ENCODE data around the gene IFT88.
"Not testable (repeated sequence)": the region's sequence is repeated elsewhere in the genome, so short reads cannot be mapped to it uniquely, and the experiment has no call there.

The IFT88 gene

DNA sequence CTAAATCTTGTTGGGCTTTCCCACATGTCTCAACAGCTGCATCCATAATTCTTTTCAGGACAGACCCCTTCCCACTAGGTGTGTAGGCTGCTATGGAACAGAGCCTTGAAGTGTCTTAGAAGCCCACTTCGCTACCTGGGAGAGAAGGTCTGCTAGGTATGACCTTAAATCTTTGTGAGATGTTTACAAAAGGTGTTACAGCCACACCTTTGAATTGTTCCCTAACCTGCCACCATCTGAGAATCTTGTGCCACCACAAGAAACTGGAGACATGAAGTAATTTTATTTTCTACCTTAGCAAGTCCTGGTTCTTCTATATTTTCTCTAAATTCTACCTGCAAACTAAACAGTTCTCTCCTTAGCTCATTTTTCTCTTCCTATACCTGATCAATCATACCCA lies 69.1 kb downstream of the IFT88 start:
- no peak for DNase-seq (ENCODE audit: low read depth in 2 of 2)

DNA sequence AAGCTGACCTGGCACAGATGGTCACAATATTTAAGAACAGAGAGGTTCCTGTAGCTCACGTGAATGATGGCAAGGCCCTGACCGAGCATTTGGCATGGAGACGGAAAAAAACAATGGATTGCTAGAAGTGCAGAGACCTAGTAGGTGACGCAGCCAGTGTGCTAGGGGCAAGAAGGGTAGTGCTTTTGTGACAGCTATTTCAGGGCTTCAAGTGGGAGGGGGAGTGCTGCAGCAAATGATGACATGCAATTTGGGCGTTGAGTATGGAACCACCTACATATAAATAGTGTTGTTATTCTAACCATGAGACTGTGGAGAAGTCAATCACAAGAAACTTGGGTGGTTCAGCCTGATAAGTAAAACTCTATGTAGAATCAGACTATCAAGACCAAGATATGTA lies 70.9 kb downstream of the IFT88 start:
- DNase-seq (ENCODE audit: low read depth in 2 of 2): no peak

DNA sequence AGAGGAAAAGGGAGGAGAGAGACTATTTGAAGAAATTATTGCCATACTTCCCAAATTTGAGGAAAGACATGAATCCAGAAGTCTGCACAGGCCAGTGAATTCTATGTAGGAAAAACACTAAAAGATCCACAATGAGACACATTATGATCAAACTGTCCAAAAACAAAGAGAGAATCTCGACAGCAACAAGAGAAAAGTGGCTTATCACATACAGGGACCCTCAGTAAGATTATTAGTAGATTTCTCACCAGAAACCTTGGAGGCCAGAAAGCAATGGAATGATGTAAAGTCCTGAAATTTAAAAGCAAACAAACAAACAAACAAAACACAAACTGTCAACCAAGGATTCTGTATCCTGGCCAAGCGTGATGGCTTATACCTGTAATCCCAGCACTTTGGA lies 80.8 kb downstream of the IFT88 start:
- DNase-seq (ENCODE audit: low read depth in 2 of 2): no peak

DNA sequence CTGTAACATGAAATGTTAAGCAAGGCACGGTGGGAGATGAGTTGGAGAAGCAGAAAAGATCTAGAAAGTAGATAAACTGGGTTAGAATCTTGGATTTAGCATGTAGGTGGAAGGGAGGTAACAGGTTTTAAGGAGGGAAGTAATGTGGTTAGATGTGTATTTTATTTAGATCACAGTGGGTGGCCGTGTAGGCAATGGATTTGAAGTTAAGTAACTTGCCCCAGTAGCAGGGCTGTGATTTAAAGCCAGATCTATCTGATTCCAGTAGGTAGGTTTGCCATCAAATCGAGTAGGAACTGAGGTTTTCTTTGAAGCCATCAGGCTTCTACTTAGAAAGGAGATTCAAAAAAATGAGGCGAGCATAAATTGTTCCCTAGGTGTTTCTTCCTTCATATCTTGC lies 86.0 kb downstream of the IFT88 start:
- DNase-seq (ENCODE audit: low read depth in 2 of 2): no peak

DNA sequence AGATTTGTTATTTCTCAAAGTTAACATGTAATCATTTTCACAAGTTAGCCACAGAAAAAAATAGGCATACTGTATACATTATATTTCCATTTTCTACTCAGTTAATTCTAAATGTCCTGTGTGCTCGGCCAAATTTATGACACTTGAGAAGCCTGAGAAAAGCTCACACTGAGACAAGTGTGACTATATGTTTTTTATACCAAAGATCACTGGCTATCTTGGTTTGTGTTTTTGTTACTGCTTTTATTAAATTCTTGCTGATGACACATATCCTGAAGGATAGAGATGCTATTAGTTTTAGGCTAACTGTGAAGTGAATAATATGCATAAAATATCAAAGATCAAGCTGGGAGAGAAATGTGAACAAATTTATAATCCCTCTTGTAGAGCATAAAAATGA lies 87.2 kb downstream of the IFT88 start:
- DNase-seq (ENCODE audit: low read depth in 2 of 2): no peak

DNA sequence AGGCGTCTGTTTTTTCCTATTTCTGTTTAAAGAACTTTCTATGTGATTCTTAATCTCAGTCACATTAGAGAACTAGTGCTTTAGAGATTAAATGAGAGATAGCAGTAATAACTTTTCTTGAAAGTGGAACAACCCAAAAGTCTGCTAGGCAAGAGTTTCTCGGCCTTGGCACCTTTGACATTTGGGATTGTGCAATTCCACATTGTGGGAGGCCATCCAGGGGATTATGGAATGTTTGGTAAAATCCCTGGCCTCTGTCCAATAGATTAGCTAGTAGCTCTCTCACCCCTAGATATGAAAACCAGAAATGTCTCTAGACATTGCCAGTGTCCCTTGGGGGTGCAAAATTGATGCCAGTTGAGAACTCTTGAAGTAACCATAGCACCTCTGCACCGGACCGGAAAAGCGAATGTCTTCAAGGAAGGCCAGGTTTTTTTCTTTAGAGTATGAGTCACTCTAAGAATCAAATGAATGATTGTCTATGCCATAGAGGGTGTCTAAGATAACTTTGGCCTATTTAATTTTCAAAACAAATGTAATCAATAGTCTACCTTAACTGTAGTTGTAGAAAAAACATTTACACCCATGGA lies 91.6 kb downstream of the IFT88 start:
- no peak for DNase-seq (ENCODE audit: low read depth in 2 of 2)

DNA sequence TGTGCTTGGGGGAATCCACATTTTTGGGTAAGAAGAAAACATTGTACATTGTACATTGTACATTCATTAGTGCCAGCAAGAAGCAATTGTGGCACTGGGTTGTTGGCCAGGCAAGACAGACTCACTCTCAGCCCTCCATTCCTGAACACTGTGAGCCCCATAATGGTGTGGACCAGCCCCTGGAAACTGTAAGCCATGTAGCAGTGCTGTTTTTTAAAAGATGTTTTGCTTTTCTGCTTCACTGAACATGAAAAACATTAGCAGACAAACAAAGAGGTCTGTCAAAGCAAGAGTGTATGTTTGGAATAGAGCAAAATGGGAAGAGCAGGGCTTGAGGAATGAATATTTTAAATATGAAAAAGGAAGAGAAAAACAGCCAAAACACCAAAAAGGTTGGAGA lies 97.4 kb downstream of the IFT88 start:
- no peak for DNase-seq (ENCODE audit: low read depth in 2 of 2)

DNA sequence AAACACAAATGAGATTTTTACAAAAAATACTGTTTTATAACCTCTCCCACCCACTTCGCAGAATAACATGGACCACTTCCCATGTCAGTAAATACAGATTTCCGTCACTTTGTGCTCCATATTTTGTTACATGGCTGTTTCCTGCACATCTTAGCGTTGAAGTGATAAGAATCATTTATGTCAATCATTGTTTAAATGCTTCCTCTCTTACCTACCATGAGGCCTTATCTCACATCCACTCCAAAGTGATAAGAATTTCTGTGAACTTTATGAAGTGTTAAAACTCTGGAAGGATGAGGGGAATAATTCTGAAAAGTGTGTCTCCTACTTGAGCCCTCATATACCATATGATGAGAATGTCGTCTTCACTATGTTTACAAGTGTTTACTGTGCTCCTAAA lies 100.0 kb downstream of the IFT88 start:
- no peak for DNase-seq (ENCODE audit: low read depth in 2 of 2)

DNA sequence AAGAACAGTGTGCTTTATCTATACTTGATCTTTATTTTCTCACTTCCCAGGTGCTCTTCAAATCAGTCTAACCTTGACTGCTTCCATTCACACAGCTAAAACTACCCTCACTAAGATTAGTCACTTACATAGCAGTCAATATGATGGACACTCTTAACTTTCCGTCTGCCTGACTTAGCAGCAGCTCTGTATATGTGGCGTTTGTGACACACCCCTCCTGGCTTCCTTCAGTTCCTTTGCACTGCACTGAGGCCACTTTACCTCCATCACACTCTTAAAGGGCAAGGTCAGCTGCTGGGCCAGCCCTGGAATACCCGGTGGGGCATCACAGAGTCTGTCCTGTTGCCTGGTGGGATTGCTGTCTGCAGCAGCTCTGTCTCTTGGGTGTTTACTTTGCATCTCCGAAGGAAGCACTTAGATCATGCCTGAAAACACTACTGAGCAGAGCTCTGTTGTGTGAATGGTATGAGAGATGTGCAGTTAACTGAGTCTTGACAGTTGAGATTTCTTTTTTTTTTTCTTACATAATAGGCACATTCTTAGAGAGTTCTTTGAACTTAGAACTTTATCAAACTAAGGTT lies 101.0 kb downstream of the IFT88 start:
- no peak for DNase-seq (ENCODE audit: low read depth in 2 of 2)

DNA sequence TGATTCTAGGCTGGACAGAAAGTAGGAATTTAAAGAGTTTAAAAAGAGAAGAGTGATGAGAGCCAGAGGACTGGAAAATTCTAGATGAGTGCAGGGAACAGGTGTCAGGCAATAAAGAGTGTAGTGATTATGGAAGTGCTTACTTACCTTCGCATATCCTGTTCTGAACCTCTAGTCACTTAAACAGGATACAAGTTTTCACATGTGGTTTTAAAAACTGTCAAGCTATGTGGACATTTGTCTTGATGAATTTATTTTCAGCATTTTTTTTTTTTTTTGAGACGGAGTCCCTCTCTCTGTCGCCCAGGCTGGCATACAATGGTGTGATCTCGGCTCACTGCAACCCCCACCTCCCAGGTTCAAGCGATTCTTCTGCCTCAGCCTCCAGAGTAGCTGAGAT lies 102.2 kb downstream of the IFT88 start:
- DNase-seq (ENCODE audit: low read depth in 2 of 2): no peak

DNA sequence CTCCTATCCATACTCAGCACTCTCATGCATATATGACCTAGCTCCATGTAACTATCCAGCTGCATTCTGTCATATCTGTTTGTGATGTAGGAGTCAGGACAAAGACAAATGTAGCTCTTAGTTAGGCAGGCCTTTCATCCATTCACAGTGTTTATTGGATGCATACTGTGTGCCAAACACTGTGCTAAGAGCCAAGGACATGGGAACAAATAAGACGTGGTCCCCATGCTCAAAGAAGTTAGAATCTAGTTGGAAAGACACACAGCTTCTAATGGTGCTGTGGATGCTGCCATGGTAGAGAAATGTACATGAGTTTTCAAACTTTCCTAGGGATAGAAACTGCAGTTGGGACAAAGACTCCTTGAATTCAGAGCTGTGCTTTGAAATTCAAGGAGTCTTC lies 104.8 kb downstream of the IFT88 start:
- no peak for DNase-seq (ENCODE audit: low read depth in 2 of 2)

DNA sequence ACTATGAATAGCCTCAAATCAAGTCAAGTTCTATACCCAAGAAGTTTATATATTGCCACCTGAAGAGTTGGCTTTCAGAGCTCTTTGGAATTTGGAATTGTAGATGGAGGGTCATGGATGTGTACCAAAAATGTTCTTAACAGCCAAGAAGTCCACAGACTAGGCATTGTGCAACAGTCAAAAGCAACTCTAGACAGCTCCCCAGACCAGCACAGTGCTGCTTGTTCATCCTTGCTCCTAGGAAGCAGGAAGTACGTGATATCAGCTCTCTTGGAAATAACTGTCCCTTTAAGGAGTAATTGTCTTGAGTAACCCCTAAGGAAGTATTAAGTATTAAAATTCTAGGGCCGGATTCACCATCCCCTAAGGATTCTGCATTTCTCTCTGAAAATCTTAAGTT lies 105.8 kb downstream of the IFT88 start:
- DNase-seq (ENCODE audit: low read depth in 2 of 2): no peak

DNA sequence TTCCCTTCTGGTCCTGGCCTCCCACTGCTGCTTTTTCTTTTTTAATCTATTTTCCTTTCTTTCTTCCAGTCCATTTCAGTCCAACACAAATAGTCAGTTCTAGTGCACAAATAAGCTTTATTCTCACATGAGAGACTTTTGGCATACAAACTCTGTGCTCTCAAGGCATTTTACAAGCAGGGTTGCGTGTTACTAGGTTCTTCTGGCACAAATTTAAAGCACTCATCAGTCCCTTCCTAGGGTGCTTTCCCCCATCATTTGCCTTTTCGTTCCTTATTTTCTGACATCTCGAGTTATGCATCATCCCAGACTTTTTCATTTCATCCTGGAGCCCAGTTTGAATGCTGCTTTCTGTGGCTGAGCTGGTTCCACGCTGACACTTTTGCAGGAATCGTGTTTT lies 106.8 kb downstream of the IFT88 start:
- no peak for DNase-seq (ENCODE audit: low read depth in 2 of 2)

DNA sequence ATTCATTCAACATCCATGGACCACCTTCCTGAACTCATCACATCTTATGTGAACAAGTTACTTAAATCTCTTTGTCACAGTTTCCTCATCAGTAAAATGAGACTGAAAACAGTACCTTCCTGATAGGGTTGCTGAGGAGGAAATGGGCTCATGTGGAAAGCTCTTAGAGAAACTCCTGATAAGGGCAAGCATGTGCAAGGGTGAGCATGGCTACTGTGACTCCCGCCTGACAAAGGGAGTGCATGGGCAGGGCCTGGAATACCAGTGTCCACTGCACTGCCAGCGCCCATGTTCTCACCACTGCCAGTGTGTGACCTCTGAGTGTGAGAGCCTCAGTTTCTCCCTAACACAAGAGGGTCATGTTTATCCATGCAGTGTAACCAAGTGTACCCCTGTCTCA lies 109.3 kb downstream of the IFT88 start:
- DNase-seq (ENCODE audit: low read depth in 2 of 2): no peak

DNA sequence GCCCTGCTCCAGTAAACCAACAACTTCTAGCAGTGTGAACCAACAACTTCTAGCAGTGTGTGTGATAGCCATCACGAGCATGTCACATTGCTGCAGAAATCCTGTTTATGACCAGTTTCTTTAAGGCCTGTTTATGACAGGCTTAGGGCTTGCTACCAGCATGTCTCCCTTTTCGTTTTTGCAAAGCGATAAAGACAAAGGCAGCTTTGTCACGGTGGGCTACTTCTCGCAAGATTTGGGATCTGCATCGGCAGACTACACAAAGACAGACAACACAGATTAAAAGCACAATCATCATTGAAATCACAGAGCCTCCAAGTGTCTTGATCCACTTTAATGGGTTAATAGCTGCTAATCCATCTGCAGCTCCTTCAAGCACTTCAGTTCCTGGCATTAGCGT lies 111.6 kb downstream of the IFT88 start:
- DNase-seq (ENCODE audit: low read depth in 2 of 2): not testable (repeated sequence)

DNA sequence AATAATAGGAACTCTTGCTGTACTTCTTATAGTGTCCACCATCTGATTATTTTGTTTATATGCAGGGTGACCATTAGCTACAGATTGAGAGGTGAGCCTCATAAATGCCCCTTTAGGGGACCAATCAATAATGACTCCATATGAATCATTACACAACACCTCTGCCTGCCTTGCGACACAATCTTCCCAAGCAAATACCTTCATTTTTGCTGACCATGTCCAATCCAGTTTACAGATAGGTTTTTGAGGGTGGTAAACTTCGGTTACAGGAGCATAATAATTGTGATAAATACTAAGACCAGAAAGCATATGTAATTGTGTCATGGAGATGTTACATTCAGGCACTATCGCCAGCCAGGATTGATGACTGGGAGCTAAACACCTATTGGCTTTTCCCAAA lies 112.9 kb downstream of the IFT88 start:
- no peak for DNase-seq (ENCODE audit: low read depth in 2 of 2)

DNA sequence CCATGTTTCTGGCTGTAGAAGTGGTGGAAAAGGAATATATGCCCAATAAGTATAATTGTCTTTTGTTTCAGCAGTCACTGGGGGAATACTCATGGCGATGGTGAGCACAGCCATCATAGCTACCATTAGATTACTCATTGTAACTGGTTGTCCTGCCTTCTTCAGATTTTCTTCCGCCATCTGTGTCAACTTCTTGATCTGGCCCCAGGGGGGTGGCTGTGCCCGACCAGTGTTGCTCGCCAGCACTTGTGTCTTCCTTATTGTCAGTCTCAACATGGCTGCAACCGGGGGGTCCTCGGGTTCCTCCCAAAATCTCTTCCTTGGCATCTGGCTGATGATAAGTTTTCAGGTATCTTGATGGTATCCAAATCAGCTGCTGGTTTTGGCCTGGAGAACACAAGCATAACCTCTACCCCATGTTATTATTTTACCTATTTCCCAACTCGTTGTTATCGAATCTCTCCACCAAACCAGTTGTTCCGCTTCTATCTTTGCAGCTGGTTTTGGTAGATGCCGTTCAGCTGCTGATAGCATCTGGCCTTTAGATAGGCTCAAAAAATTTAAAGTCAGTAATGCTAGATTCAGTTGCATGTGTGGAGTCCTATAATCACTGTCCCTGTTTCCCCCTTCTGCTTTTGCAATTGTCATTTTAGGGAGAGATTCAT lies 113.6 kb downstream of the IFT88 start:
- DNase-seq (ENCODE audit: low read depth in 2 of 2): no peak

DNA sequence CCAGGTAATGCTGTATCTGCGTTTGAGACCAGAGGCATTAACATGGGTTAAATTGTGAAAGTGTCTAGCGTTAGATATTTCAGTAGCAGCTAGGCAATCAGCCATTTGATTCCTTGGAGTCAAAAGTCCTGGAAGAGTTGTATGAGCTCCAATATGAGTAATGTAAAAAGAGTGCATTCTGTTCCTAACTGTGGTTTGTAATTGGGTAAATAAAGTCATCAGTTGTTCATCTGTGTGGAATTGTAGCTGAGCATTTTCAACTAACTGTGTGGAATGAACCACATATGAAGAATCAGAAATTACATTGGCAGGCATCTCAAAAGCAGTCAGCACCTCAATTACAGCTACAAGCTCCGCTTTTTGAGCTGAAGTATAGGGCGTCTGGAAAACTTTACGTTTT lies 114.5 kb downstream of the IFT88 start:
- DNase-seq (ENCODE audit: low read depth in 2 of 2): not testable (repeated sequence)

DNA sequence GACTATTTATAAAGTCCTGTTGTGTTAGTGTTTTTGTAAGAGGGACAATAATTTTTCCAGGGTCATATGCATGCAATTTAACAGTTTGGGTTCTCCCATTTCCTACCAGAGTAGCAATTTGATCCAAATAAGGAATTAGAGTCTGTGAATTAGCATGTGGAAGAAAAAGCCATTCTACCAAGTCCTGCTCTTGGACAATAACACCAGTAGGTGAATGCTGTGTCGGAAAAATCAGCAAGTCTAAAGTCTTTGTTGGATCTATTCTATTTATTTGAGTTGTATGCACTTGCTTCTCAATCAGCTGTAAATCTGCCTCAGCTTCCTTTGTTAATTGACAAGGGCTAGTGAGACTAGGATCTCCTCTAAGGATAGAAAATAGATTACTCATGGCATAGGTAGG lies 115.1 kb downstream of the IFT88 start:
- no peak for DNase-seq (ENCODE audit: low read depth in 2 of 2)

DNA sequence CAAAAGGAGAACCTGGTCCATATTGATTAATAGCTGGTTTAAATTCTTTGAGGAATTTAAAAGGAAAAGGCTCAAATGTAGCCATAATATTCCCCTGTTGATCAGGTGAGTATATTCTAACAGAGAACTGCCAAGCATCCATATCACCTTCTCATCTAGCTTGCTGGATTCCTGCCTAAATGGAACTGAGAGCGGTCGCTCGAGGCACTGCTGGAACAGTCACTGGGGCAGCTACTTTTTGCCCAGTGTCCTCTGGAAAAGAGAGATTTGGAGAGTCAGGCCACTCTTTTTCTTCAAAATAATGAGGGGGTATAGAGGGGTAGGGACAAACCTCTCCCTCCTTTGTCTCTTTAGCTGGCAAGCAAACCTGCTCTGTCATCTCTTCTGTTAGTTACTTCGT lies 117.1 kb downstream of the IFT88 start:
- no peak for DNase-seq (ENCODE audit: low read depth in 2 of 2)

DNA sequence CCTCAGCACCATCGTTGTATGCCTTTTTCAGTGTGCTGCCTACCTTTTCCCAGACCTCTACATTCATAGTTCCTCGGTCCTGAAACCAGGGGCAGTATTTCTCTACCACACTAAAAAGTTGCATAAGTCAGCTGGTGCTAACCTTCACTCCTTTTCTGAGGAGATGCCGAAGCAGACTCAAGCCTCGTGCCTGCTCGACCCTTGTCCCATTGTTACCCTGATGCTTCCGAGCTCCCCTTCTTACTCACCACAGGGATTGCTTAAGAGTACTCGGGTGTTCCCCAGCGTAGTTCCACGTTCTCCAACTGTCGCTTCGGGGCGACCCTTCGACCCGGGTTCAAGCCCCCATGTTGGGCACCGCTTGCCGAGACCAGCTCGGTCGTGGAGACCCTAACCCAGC lies 117.6 kb downstream of the IFT88 start:
- DNase-seq (ENCODE audit: low read depth in 2 of 2): no peak

DNA sequence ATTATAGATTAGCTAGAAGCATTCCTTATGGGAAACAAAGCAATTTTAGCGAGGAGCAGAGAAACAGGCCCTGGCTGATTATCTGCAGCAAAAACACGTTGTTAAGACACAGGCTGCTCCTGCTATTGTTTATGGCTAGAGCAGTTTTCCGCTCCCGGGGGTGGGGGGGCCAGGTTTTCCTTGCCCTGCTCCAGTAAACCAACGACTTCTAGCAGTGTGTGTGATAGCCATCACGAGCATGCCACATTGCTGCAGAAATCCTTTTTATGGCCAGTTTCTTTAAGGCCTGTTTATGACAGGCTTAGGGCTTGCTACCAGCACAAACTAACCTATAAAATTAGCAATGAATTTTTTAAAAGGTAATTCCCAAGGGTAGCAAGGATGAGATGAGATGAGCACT lies 118.1 kb downstream of the IFT88 start:
- DNase-seq (ENCODE audit: low read depth in 2 of 2): no peak

DNA sequence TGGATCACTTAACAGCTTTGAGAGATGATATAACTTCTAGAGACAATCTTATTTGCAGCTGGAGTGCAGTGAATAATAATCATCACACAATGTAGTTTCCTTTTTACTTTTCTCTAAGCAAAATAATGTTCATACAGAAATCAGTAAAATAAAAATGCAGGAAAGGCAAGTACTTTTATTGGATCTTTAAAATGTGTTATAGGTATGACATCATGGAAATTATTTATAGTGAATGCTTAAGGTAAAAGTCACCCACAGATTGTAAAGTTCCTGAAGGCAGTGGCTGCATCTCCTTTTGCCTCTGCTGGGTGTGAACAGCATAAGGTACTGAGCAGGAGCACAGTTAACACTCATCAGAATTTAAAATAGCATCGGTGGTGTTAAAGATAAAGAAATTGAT lies 119.2 kb downstream of the IFT88 start:
- no peak for DNase-seq (ENCODE audit: low read depth in 2 of 2)

Data from stimulated activated CD8-positive, alpha-beta memory T cell treated with anti-CD3 and anti-CD28 coated beads, Interleukin-2, amount 100 ng/mL, for 48 hours (primary cell).